Naive thymus-derived CD4-positive, alpha-beta T cell (primary cell): ENCODE results near the gene LITAFD. TPM values are rescaled to one million over a fixed set of nuclear protein-coding genes. Genes with fewer than 3 reads are reported as not detected.
A peak's percentile ranks its signal among the peaks of the same experiment; 100 is the strongest.

Source experiments
- ATAC-seq: fragments of 150-1000 bp; cut with Tn5 transposase; 2 replicates; pipeline ENCODE4 v1.10.0; 2021; ENCODE audit warnings: mild to moderate bottlenecking, moderate library complexity
- CTCF ChIA-PET: fragments of 350-600 bp; sonication (Branson Sonifier 250); formaldehyde crosslinking; loops from one replicate; lab custom pipeline; 2021; ENCODE audit warnings: antibody characterized with exemption; lab: Charles Lee
- POLR2A ChIA-PET: fragments of 350-600 bp; sonication (Branson Sonifier 250); formaldehyde crosslinking; loops from one replicate; lab custom pipeline; 2021; ENCODE audit warnings: antibody characterized with exemption, inconsistent platforms; lab: Charles Lee
- DNase-seq, 9 donors: peaks; one replicate each; pipeline versions ENCODE4 v3.0.0 to v3.0.0-alpha.2; 2020 to 2022; ENCODE audit warnings: mixed read lengths in 1 of 9
- H3K27ac ChIP-seq: one replicate; pipeline ENCODE4 v1.7.0; 2013; ENCODE audit warnings: mild to moderate bottlenecking, low read depth, low read length, moderate library complexity
- H3K27me3 ChIP-seq, 2 donors: one replicate each; pipeline ENCODE4 v1.7.0; 2013; ENCODE audit warnings: low read length in 2 of 2, mild to moderate bottlenecking in 2 of 2, moderate library complexity in 2 of 2; ENCODE audit not compliant: control insufficient read depth in 2 of 2, insufficient read depth in 2 of 2
- H3K36me3 ChIP-seq, 3 experiments: 1 replicate in 2 of 3; 2 replicates in 1 of 3; pipeline ENCODE4 v1.7.0; 2013; ENCODE audit warnings: low read length in 3 of 3, mild to moderate bottlenecking in 3 of 3, moderate library complexity in 1 of 3; ENCODE audit not compliant: insufficient read depth in 3 of 3, control insufficient read depth in 2 of 3
- H3K4me1 ChIP-seq, 2 donors: one replicate each; pipeline ENCODE4 v1.7.0; 2013; ENCODE audit warnings: low read length in 2 of 2, mild to moderate bottlenecking in 2 of 2, moderate library complexity in 1 of 2; ENCODE audit not compliant: control insufficient read depth in 2 of 2, insufficient read depth in 2 of 2
- H3K4me3 ChIP-seq: 2 replicates; pipeline ENCODE4 v1.7.0; 2013; ENCODE audit warnings: mild to moderate bottlenecking, low read length
- H3K9me3 ChIP-seq, 3 experiments: 1 replicate in 2 of 3; 2 replicates in 1 of 3; pipeline ENCODE4 v1.7.0; 2013; ENCODE audit warnings: low read length in 3 of 3; ENCODE audit not compliant: control insufficient read depth in 2 of 3
- H3K27ac Mint-ChIP-seq, 9 donors: one replicate each; pipeline ENCODE4 v1.8.0; 2020 to 2022; ENCODE audit warnings: mixed read lengths in 9 of 9, mild to moderate bottlenecking in 8 of 9, moderate library complexity in 5 of 9, inconsistent platforms in 2 of 9
- H3K27me3 Mint-ChIP-seq, 5 donors: one replicate each; pipeline ENCODE4 v1.8.0; 2021 to 2022; ENCODE audit warnings: mixed read lengths in 5 of 5, mild to moderate bottlenecking in 1 of 5
- H3K36me3 Mint-ChIP-seq, 5 donors: one replicate each; pipeline ENCODE4 v1.8.0; 2020 to 2022; ENCODE audit warnings: mixed read lengths in 5 of 5, mild to moderate bottlenecking in 3 of 5, inconsistent platforms in 1 of 5
- H3K4me1 Mint-ChIP-seq, 7 donors: one replicate each; pipeline ENCODE4 v1.8.0; 2020 to 2022; ENCODE audit warnings: mixed read lengths in 7 of 7, mild to moderate bottlenecking in 3 of 7, inconsistent platforms in 1 of 7
- H3K4me3 Mint-ChIP-seq, 10 donors: one replicate each; pipeline ENCODE4 v1.8.0; 2020 to 2022; ENCODE audit warnings: mild to moderate bottlenecking in 10 of 10, mixed read lengths in 10 of 10, moderate library complexity in 6 of 10, inconsistent platforms in 2 of 10
- H3K9me3 Mint-ChIP-seq, 11 donors: one replicate each; pipeline ENCODE4 v1.8.0; 2020 to 2022; ENCODE audit warnings: mixed read lengths in 11 of 11, mild to moderate bottlenecking in 4 of 11, inconsistent platforms in 1 of 11, moderate library complexity in 1 of 11
- intact Hi-C, 2 donors: fragments of 100-400 bp; cut with micrococcal nuclease; formaldehyde crosslinking; loops; one replicate each; pipeline ENCODE4 v1.15.1; 2023
- polyA plus RNA-seq, 2 donors: library from polyadenylated mRNA; unstranded; fragments of 300-500 nt; fragmentation: Illumina TruSeq; gene quantifications; one replicate each; pipeline ENCODE4 v1.2.3, GENCODE V29; 2021
- total RNA-seq, 6 experiments: library from RNA in 5 of 6; stranded (reverse) in 5 of 6; gene quantifications; 1 replicate in 5 of 6; 2 replicates in 1 of 6; pipeline ENCODE4 v1.2.3 and lab custom pipeline; 2021 to 2026

The LITAFD gene
- total and polyA plus RNA-seq, 7 experiments from 2014 or later = not detected

- ATAC-seq = no peak
- intact Hi-C loops = loop anchor here in 1 of 2 donors (5.0 kb wide), 1 partner anchor 117 kb away; no protein-coding TSS in a partner anchor
- H3K4me3 Mint-ChIP-seq = no peak overlapping the region
- Histone ChIP-seq H3K27me3 (no peaks in the 10 kb centered on the region), H3K27ac (no peak overlapping the region), H3K4me1 (no peaks in the 10 kb centered on the region), H3K9me3 (no peaks in the 10 kb centered on the region), H3K4me3 (no peak overlapping the region), H3K36me3 (peaks cover 0 to 51% (median 2%) of the 10 kb centered on the region in 3 experiments)
- DNase-seq = no peak
- peaks cover 10 to 25% (median 23%) of the 10 kb centered on the region in 5 donors for H3K36me3 Mint-ChIP-seq
- H3K27ac Mint-ChIP-seq = peak overlapping the region in 2 of 9 donors; percentile 43 to 67
- H3K27me3 Mint-ChIP-seq = peaks cover 0 to 10% (median 7%) of the 10 kb centered on the region in 5 donors
- POLR2A ChIA-PET = interaction anchor here (0.5 kb wide), 1 partner anchor 17 kb away, joined by 3 read pairs; no protein-coding TSS in a partner anchor
- H3K9me3 Mint-ChIP-seq = no peaks in the 10 kb centered on the region
- CTCF ChIA-PET = no interaction called here
- H3K4me1 Mint-ChIP-seq = peaks cover 6 to 9% (median 9%) of the 10 kb centered on the region in 7 donors
Measured at GRCh38 chr16:8889893-8890548, 7.9 kb downstream of the LITAFD start.

- POLR2A ChIA-PET = interaction anchor here (0.5 kb wide), 1 partner anchor 17 kb away, joined by 3 read pairs; no protein-coding TSS in a partner anchor
- DNase-seq (no peak), ATAC-seq (no peak)
- Histone ChIP-seq H3K9me3 (no peaks in the 10 kb centered on the region), H3K4me1 (no peaks in the 10 kb centered on the region), H3K27me3 (no peaks in the 10 kb centered on the region), H3K36me3 (peaks cover 3 to 56% (median 6%) of the 10 kb centered on the region in 3 experiments), H3K4me3 (no peak overlapping the region), H3K27ac (no peak overlapping the region)
- Mint-ChIP-seq H3K9me3 (no peaks in the 10 kb centered on the region), H3K4me1 (peaks cover 5 to 6% (median 5%) of the 10 kb centered on the region in 7 donors), H3K36me3 (peaks cover 15 to 30% (median 25%) of the 10 kb centered on the region in 5 donors), H3K4me3 (no peak overlapping the region), H3K27me3 (peaks cover 0 to 5% (median 4%) of the 10 kb centered on the region in 5 donors), H3K27ac (peak overlapping the region in 3 of 9 donors; percentile 54 to 67 (median 54))
- intact Hi-C loops = loop anchor here in 1 of 2 donors (5.0 kb wide), 1 partner anchor 117 kb away; no protein-coding TSS in a partner anchor
- CTCF ChIA-PET = interaction anchor here (0.7 kb wide), 1 partner anchor 212 kb away, joined by 3 read pairs; no protein-coding TSS in a partner anchor
Measured at GRCh38 chr16:8890549-8890921, 8.4 kb downstream of the LITAFD start.

GRCh38 chr16:8892101-8892575 is 10.0 kb downstream of the LITAFD start:
- Histone ChIP-seq H3K4me1 (no peaks in the 10 kb centered on the region), H3K27me3 (no peaks in the 10 kb centered on the region), H3K36me3 (peaks cover 16 to 72% (median 19%) of the 10 kb centered on the region in 3 experiments), H3K4me3 (no peak overlapping the region), H3K27ac (no peak overlapping the region), H3K9me3 (no peaks in the 10 kb centered on the region)
- peak overlapping the region in 4 of 9 donors; percentile 37 to 86 (median 52) for H3K27ac Mint-ChIP-seq
- CTCF ChIA-PET = interaction anchor here (0.6 to 1.1 kb wide), 2 partner anchors 12 to 125 kb away, joined by 3 to 5 read pairs; no protein-coding TSS in a partner anchor
- DNase-seq (no peak), ATAC-seq (no peak)
- no peak overlapping the region for H3K4me3 Mint-ChIP-seq
- intact Hi-C loops = loop anchor here in 1 of 2 donors (5.0 kb wide), 1 partner anchor 115 kb away; no protein-coding TSS in a partner anchor
- no peaks in the 10 kb centered on the region for H3K27me3 Mint-ChIP-seq
- peaks cover 0 to 4% (median 0%) of the 10 kb centered on the region in 7 donors for H3K4me1 Mint-ChIP-seq
- peaks cover 16 to 36% (median 28%) of the 10 kb centered on the region in 5 donors for H3K36me3 Mint-ChIP-seq
- H3K9me3 Mint-ChIP-seq = no peaks in the 10 kb centered on the region
- POLR2A ChIA-PET = no interaction called here

GRCh38 chr16:8893426-8893825 is 11.3 kb downstream of the LITAFD start:
- ATAC-seq = no peak
- intact Hi-C loops = loop anchor here in 1 of 2 donors (5.0 kb wide), 1 partner anchor 114 kb away; no protein-coding TSS in a partner anchor
- no peaks in the 10 kb centered on the region for H3K27me3 ChIP-seq
- CTCF ChIA-PET = interaction anchor here (1.1 kb wide), 1 partner anchor 13 kb away, joined by 5 read pairs; no protein-coding TSS in a partner anchor
- no peaks in the 10 kb centered on the region for H3K9me3 Mint-ChIP-seq
- peaks cover 0 to 2% (median 0%) of the 10 kb centered on the region in 7 donors for H3K4me1 Mint-ChIP-seq
- POLR2A ChIA-PET = no interaction called here
- no peak overlapping the region for H3K4me3 Mint-ChIP-seq
- no peaks in the 10 kb centered on the region for H3K27me3 Mint-ChIP-seq
- H3K36me3 Mint-ChIP-seq = peaks cover 16 to 45% (median 28%) of the 10 kb centered on the region in 5 donors
- no peaks in the 10 kb centered on the region for H3K4me1 ChIP-seq
- H3K27ac ChIP-seq = no peak overlapping the region
- no peak for DNase-seq
- no peak overlapping the region for H3K4me3 ChIP-seq
- no peaks in the 10 kb centered on the region for H3K9me3 ChIP-seq
- peak overlapping the region in 2 of 9 donors; percentile 18 to 32 for H3K27ac Mint-ChIP-seq
- peaks cover 18 to 83% (median 26%) of the 10 kb centered on the region in 3 experiments for H3K36me3 ChIP-seq

- ChIA-PET POLR2A (interaction anchor here (0.5 kb wide), 1 partner anchor 206 kb away, joined by 3 read pairs; no protein-coding TSS in a partner anchor), CTCF (no interaction called here)
- DNase-seq (no peak), ATAC-seq (no peak)
- no peak overlapping the region for H3K27ac ChIP-seq
- peaks cover 20 to 49% (median 30%) of the 10 kb centered on the region in 5 donors for H3K36me3 Mint-ChIP-seq
- H3K4me3 Mint-ChIP-seq = no peak overlapping the region
- H3K27me3 ChIP-seq = no peaks in the 10 kb centered on the region
- no peak overlapping the region for H3K27ac Mint-ChIP-seq
- H3K9me3 Mint-ChIP-seq = no peaks in the 10 kb centered on the region
- H3K4me1 ChIP-seq = no peaks in the 10 kb centered on the region
- peaks cover 0 to 2% (median 0%) of the 10 kb centered on the region in 7 donors for H3K4me1 Mint-ChIP-seq
- intact Hi-C loops = loop anchor here in 1 of 2 donors (5.0 kb wide), 1 partner anchor 113 kb away; no protein-coding TSS in a partner anchor
- H3K4me3 ChIP-seq = no peak overlapping the region
- no peaks in the 10 kb centered on the region for H3K9me3 ChIP-seq
- peaks cover 23 to 90% (median 33%) of the 10 kb centered on the region in 3 experiments for H3K36me3 ChIP-seq
- H3K27me3 Mint-ChIP-seq = no peaks in the 10 kb centered on the region
Measured at GRCh38 chr16:8893976-8894690, 12.0 kb downstream of the LITAFD start.

- no peaks in the 10 kb centered on the region for H3K27me3 Mint-ChIP-seq
- no peak overlapping the region for H3K4me3 Mint-ChIP-seq
- peaks cover 24 to 97% (median 38%) of the 10 kb centered on the region in 3 experiments for H3K36me3 ChIP-seq
- no peaks in the 10 kb centered on the region for H3K27me3 ChIP-seq
- H3K27ac Mint-ChIP-seq = peak overlapping the region in 1 of 9 donors; percentile 20
- H3K9me3 Mint-ChIP-seq = no peaks in the 10 kb centered on the region
- POLR2A ChIA-PET = interaction anchor here (0.5 kb wide), 1 partner anchor 205 kb away, joined by 3 read pairs; no protein-coding TSS in a partner anchor
- peaks cover 20 to 56% (median 31%) of the 10 kb centered on the region in 5 donors for H3K36me3 Mint-ChIP-seq
- no peaks in the 10 kb centered on the region for H3K4me1 ChIP-seq
- intact Hi-C loops = loop anchor here in 1 of 2 donors (5.0 kb wide), 1 partner anchor 112 kb away; no protein-coding TSS in a partner anchor
- no peaks in the 10 kb centered on the region for H3K9me3 ChIP-seq
- DNase-seq (no peak), ATAC-seq (no peak)
- no peak overlapping the region for H3K4me3 ChIP-seq
- peaks cover 0 to 2% (median 0%) of the 10 kb centered on the region in 7 donors for H3K4me1 Mint-ChIP-seq
- CTCF ChIA-PET = no interaction called here
- no peak overlapping the region for H3K27ac ChIP-seq
Measured at GRCh38 chr16:8894736-8895334, 12.7 kb downstream of the LITAFD start.
